Choroid plexus epithelial cell (primary cell): Measurements from ENCODE around the gene MAD2L1.

ENCODE experiments used
- DNase-seq: peaks from one replicate; pipeline ENCODE4 v3.0.0-alpha.2; 2010; ENCODE audit warnings: low read depth
- H3K4me3 ChIP-seq: 2 replicates; pipeline ENCODE4 v1.5.1; 2011; ENCODE audit warnings: low read depth, mild to moderate bottlenecking, control low read depth, low read length, moderate library complexity
- TF ChIP-seq, protein P1 (sequence below): conservative IDR thresholded peaks from 2 replicates; pipeline ENCODE4 v1.5.1; 2011; ENCODE audit warnings: low read depth, mild to moderate bottlenecking, control low read depth, inconsistent platforms, low read length, moderate library complexity

MAD2L1 gene

GRCh38 chr4:120018786-120019185, 47.9 kb downstream of the MAD2L1 start:
- H3K4me3 ChIP-seq: no peak overlapping the region
- no peak for DNase-seq

GRCh38 chr4:120017939-120018692, 48.5 kb downstream of the MAD2L1 start:
- H3K4me3 ChIP-seq: no peak overlapping the region
- no peak for DNase-seq
- TF ChIP-seq, protein P1, sequence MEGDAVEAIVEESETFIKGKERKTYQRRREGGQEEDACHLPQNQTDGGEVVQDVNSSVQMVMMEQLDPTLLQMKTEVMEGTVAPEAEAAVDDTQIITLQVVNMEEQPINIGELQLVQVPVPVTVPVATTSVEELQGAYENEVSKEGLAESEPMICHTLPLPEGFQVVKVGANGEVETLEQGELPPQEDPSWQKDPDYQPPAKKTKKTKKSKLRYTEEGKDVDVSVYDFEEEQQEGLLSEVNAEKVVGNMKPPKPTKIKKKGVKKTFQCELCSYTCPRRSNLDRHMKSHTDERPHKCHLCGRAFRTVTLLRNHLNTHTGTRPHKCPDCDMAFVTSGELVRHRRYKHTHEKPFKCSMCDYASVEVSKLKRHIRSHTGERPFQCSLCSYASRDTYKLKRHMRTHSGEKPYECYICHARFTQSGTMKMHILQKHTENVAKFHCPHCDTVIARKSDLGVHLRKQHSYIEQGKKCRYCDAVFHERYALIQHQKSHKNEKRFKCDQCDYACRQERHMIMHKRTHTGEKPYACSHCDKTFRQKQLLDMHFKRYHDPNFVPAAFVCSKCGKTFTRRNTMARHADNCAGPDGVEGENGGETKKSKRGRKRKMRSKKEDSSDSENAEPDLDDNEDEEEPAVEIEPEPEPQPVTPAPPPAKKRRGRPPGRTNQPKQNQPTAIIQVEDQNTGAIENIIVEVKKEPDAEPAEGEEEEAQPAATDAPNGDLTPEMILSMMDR: no peak

More at GRCh38 chr4:120018786-120019185, 47.9 kb downstream of the MAD2L1 start:
- TF ChIP-seq, protein P1: no peak

GRCh38 chr4:120011725-120012124, 54.9 kb downstream of the MAD2L1 start:
- no peak overlapping the region for H3K4me3 ChIP-seq
- no peak for DNase-seq
- TF ChIP-seq, protein P1: no peak

DNA sequence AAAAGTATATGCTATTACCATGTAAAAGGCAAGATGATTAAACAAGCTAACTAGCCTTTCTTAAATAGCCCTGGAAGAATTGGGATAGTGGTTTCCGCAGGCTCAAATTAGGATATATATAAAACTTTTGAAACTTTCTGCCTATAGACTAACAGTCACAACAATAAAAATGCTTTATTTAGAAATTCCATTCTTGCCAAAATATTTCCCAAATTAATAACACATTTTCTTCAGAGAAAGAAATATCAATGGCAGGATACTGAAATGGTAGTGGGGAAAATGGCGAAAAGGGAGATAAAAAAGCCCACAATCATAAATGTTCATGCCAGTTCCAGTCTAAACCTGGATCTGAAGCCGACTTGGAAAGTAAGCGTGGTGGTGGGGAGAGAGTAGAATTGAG, 56.0 kb downstream of the MAD2L1 start:
- H3K4me3 ChIP-seq: no peak overlapping the region
- TF ChIP-seq, protein P1: no peak
- no peak for DNase-seq

GRCh38 chr4:120009731-120010130, 56.9 kb downstream of the MAD2L1 start:
- no peak overlapping the region for H3K4me3 ChIP-seq
- TF ChIP-seq, protein P1: no peak
- peak; percentile 94 for DNase-seq

- TF ChIP-seq, protein P1: no peak
- no peak for DNase-seq
- H3K4me3 ChIP-seq: no peak overlapping the region
These were observed 57.7 kb downstream of the MAD2L1 start for GRCh38 chr4:120008957-120009356.

DNA sequence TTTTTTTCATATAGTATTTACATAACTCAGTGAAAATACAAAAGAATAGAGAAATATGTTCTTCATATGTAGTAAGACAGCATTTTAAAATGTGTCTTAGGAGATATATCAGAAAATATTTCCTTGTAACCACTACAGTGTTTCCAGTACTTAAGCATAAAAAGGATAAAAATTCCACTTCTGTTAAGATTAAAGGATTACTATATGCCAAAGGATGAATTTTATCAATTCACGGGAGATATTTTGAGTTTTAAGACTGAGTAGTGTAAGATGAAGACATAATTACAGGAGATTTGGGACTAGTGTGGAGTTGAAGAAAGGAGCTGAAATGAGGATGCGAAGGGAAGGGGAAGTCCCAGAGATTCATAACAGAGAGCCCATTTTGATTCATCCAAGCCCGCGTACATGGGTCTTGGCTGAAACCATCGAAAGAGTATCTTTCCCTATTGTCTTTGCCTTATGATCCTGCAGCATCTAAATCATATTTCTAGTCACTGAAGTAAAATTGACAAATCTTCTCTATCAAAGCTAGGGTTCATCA, 58.7 kb downstream of the MAD2L1 start:
- TF ChIP-seq, protein P1: no peak
- no peak overlapping the region for H3K4me3 ChIP-seq
- DNase-seq: no peak
